ENCODE measurements around the gene CCBE1. TPM values are rescaled to one million over a fixed set of nuclear protein-coding genes. Genes with fewer than 3 reads are reported as not detected.

CCBE1 gene
- total and polyA plus RNA-seq, 2 of the 4 experiments (the other 2 are of a cell fraction): 64.8 to 148 TPM

GRCh38 chr18:59478591-59478990 lies 218.6 kb downstream of the CCBE1 start:
- H2BK20ac ChIP-seq (ENCODE audit: low read depth, low read length): no peak overlapping the region
- H3K36me3 ChIP-seq (ENCODE audit: control insufficient read depth, insufficient read depth, low read length): no peaks in the 10 kb centered on the region
- CTCF ChIA-PET: interaction anchor here (1.3 kb wide), 1 partner anchor 126 kb away, joined by 4 read pairs; no protein-coding TSS in a partner anchor
- H2AFZ ChIP-seq (replicated peaks; ENCODE audit: low read length, poor library complexity): no peak overlapping the region
- no peak overlapping the region for H4K8ac ChIP-seq (ENCODE audit: low read depth in 2 of 2, low read length in 2 of 2)
- in situ Hi-C loops (cut with MboI; ENCODE audit: low sequenced_read_pairs): no loop called here
- no peak overlapping the region for H2AK5ac ChIP-seq (ENCODE audit: low read depth, low read length)
- no peak for TF ChIP-seq MAFK (IDR thresholded peaks at IDR 0.05; ENCODE audit: low read depth, low read length)
- no peak for TF ChIP-seq MAZ (IDR thresholded peaks at IDR 0.05; ENCODE audit: borderline replicate concordance, low read depth, low read length)
- TF ChIP-seq ELK1 (IDR thresholded peaks at IDR 0.05; ENCODE audit: borderline replicate concordance, low read depth, low read length): no peak
- TF ChIP-seq SMC3 (IDR thresholded peaks at IDR 0.05; ENCODE audit: low read depth, low read length): no peak
- no peak for TF ChIP-seq POLR2A (IDR thresholded peaks at IDR 0.05; ENCODE audit: low read depth, low read length)
- TF ChIP-seq NFE2L2 (IDR thresholded peaks at IDR 0.05; ENCODE audit: low read depth, low read length): no peak
- TF ChIP-seq CHD1 (IDR thresholded peaks at IDR 0.05; ENCODE audit: low read depth, low read length): no peak
- no peak for TF ChIP-seq USF2 (IDR thresholded peaks at IDR 0.05; ENCODE audit: low read depth, low read length)
- no peak for TF ChIP-seq RCOR1 (IDR thresholded peaks at IDR 0.05; ENCODE audit: insufficient replicate concordance, low read length)
- no peak for TF ChIP-seq CTCF (conservative IDR thresholded peaks at IDR 0.05; ENCODE audit: low read depth, low read length)
- no peak for TF ChIP-seq MXI1 (IDR thresholded peaks at IDR 0.05; ENCODE audit: borderline replicate concordance, low read depth, low read length)
- no peak for TF ChIP-seq CEBPB (IDR thresholded peaks at IDR 0.05; ENCODE audit: low read depth, low read length)
- no peak for TF ChIP-seq RAD21 (IDR thresholded peaks at IDR 0.05; ENCODE audit: low read length)
- no peak for TF ChIP-seq BHLHE40 (IDR thresholded peaks at IDR 0.05; ENCODE audit: low read depth, low read length)
- no peak for TF ChIP-seq FOS (IDR thresholded peaks at IDR 0.05; ENCODE audit: low read depth, low read length)
- TF ChIP-seq RFX5 (IDR thresholded peaks at IDR 0.05; ENCODE audit: low read depth, low read length): no peak
- H3K4me2 ChIP-seq (ENCODE audit: low read depth, low read length): no peak overlapping the region
- no peaks in the 10 kb centered on the region; the same call in 1 of the 2 replicates for H4K20me1 ChIP-seq (ENCODE audit: insufficient read depth, low read length)
- 0 out of 2 replicates have a peak overlapping the region, but pooled peaks have one; percentile 7 for H3K4ac ChIP-seq (ENCODE audit: low read depth, low read length)
- no peak overlapping the region for H2AK9ac ChIP-seq (replicated peaks; ENCODE audit: low read depth, low read length, poor library complexity)
- H2BK5ac ChIP-seq (ENCODE audit: low read depth, low read length, poor library complexity, severe bottlenecking): no peak overlapping the region
- ATAC-seq (ENCODE audit: low read depth) (peak; percentile 72; the same call in 1 of the 2 replicates), DNase-seq (peak; percentile 47)
- no peak overlapping the region for H2BK120ac ChIP-seq (ENCODE audit: low read depth, low read length)
- H3K27me3 ChIP-seq (ENCODE audit: control insufficient read depth, insufficient read depth, low read length): no peaks in the 10 kb centered on the region
- peaks cover 2 to 7% of the 10 kb centered on the region in 2 experiments; a peak in 3 of 4 replicates for H3K79me1 ChIP-seq (ENCODE audit: low read depth in 1 of 2, low read length in 2 of 2)
- dilution Hi-C loops (cut with HindIII; ENCODE audit: low sequenced_read_pairs, unreplicated experiment): no loop called here
- no CpG with 5 or more reads among the region's 3 CpGs for WGBS, 2 experiments (ENCODE audit: extremely low coverage in 2 of 2, insufficient read length in 1 of 2)
- intact Hi-C loops (cut with micrococcal nuclease): no loop called here
- H4K91ac ChIP-seq (ENCODE audit: insufficient read depth, low read depth, low read length): no peak overlapping the region
- no peak overlapping the region for H3K4me3 ChIP-seq (ENCODE audit: insufficient read depth, low read depth, low read length)
- no peak overlapping the region for H3K56ac ChIP-seq (ENCODE audit: extremely low read depth, insufficient read depth, low read length)
- H4K5ac ChIP-seq (ENCODE audit: low read depth, low read length): no peak overlapping the region
- no peak overlapping the region for H3K9ac ChIP-seq (ENCODE audit: low read depth, low read length)
- H3K9me1 ChIP-seq (ENCODE audit: insufficient read depth, low read length): no peaks in the 10 kb centered on the region; the same call in 1 of the 2 replicates
- no TSS peak for BruUV-seq (replicated peaks)
- POLR2A ChIA-PET (ENCODE audit: unreplicated experiment): no interaction called here
- H3K4me1 ChIP-seq (ENCODE audit: control insufficient read depth, insufficient read depth, low read length): peaks cover 3% of the 10 kb centered on the region
- H3K18ac ChIP-seq (ENCODE audit: low read depth, low read length): no peak overlapping the region
- no peak overlapping the region for H2BK15ac ChIP-seq (ENCODE audit: low read depth, low read length)
- H3K9me3 ChIP-seq (ENCODE audit: control insufficient read depth, insufficient read depth, low read length): no peaks in the 10 kb centered on the region
- H3K27ac ChIP-seq (ENCODE audit: insufficient read depth, low read length): peak overlapping the region; percentile 71; the same call in 1 of the 2 replicates
- no peak overlapping the region for H3K14ac ChIP-seq (replicated peaks; ENCODE audit: low read depth, low read length)
- no peak overlapping the region for H3K23ac ChIP-seq (ENCODE audit: low read depth, low read length)

All from IMR-90 (cell line).